GM13976 (cell line): ENCODE measurements around the gene NR2F2.

Experiments used
- DNase-seq: peaks from one replicate; pipeline ENCODE4 v3.0.0; 2012; ENCODE audit warnings: low spot score
- in situ Hi-C: fragments of 300-500 bp; cut with MboI; formaldehyde crosslinking; loops from one replicate; pipeline ENCODE4 v1.12.0; 2022; ENCODE audit warnings: low sequenced_read_pairs, mixed read lengths, inconsistent platforms; ENCODE audit not compliant: unreplicated experiment
- TF ChIP-seq, protein P1 (sequence below): IDR thresholded peaks from 2 replicates; pipeline ENCODE4 v1.5.1; 2012; ENCODE audit warnings: borderline replicate concordance, mild to moderate bottlenecking; ENCODE audit not compliant: insufficient read depth; ENCODE audit errors: extremely low read depth, missing control alignments, control extremely low read depth

NR2F2 gene

DNA sequence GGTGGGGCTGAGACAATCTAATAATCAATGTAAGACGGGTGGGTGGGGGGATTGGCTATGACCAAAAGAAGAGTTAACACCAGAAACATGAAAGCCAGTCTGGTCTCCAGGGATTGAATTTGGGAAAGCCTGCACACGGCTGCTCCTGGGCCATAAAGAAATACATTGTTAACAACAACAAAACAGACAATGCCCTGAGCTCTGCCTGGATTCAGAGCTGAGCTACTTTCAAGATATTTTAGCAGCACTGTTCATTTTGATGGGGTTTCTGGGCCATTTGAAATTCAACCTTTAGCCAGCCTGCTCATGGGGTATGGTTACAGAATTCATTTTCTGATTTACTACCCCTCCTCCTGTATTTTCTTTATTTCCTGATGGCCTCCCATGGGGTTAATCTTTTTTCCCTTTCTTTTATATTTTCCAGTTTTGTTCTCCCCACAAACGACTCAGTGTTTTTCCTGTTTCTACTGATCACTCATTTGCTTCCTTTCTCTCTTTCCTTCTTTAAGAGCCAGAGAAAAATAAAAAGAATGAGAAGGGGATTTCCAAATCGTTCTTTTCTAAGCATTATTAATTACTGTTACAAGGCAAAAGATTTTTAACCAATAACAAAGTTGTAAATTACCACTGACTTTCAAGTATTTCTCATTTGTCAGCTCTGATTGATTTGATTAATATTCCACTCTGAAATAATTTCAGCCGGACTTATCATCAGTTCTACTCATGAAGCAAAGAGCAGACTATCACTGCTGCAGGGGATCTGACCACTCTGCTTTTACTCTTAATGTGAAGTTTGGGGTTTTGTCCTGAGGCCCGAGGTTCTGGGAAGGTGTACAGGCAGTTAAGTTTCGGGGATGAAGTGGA is 19.6 kb downstream of the NR2F2 start:
- TF ChIP-seq, protein P1, sequence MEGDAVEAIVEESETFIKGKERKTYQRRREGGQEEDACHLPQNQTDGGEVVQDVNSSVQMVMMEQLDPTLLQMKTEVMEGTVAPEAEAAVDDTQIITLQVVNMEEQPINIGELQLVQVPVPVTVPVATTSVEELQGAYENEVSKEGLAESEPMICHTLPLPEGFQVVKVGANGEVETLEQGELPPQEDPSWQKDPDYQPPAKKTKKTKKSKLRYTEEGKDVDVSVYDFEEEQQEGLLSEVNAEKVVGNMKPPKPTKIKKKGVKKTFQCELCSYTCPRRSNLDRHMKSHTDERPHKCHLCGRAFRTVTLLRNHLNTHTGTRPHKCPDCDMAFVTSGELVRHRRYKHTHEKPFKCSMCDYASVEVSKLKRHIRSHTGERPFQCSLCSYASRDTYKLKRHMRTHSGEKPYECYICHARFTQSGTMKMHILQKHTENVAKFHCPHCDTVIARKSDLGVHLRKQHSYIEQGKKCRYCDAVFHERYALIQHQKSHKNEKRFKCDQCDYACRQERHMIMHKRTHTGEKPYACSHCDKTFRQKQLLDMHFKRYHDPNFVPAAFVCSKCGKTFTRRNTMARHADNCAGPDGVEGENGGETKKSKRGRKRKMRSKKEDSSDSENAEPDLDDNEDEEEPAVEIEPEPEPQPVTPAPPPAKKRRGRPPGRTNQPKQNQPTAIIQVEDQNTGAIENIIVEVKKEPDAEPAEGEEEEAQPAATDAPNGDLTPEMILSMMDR = no peak
- in situ Hi-C loops = loop anchor here (25.0 kb wide), 2 partner anchors 887 to 1088 kb away; no protein-coding TSS in a partner anchor
- no peak for DNase-seq

DNA sequence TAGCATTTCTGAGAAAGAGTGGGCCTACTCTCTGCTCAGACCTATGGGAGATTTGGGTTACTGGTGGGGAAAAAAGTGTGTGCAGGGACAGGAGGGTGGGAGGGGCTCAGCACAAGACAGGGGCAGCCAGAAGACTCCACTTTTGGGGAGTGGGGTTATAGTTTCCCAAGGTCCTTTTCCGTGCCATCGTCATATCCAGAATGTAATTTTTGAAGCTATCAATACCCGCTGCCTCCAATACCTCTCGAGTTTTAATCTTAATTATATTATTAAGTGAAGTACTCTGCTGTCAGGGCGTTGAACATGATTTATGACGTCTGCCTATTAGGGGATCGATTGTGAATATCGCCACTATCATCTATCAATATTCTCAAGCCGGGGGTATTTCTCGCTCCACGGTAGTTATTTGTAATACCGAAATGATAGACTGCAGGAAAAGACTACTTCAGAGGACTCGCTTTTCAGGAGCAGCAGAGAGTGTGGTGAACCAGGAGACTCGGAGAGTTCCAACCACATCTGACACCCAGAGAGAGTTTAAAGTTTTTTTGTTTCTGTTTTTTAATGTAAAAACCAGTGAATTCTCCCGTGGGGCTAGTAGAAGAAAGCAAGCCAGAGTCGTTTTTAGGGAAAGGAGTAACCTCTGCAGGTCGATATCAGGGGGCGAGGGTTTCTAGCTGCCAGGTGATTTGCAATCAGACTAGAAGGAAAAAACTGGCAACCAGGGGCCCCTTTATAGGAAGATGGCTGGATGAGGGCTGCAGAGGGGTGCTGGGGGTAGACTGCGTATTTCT is 20.6 kb downstream of the NR2F2 start:
- DNase-seq = no peak
- TF ChIP-seq, protein P1 = no peak
- in situ Hi-C loops = loop anchor here (25.0 kb wide), 1 partner anchor 886 kb away; no protein-coding TSS in a partner anchor

DNA sequence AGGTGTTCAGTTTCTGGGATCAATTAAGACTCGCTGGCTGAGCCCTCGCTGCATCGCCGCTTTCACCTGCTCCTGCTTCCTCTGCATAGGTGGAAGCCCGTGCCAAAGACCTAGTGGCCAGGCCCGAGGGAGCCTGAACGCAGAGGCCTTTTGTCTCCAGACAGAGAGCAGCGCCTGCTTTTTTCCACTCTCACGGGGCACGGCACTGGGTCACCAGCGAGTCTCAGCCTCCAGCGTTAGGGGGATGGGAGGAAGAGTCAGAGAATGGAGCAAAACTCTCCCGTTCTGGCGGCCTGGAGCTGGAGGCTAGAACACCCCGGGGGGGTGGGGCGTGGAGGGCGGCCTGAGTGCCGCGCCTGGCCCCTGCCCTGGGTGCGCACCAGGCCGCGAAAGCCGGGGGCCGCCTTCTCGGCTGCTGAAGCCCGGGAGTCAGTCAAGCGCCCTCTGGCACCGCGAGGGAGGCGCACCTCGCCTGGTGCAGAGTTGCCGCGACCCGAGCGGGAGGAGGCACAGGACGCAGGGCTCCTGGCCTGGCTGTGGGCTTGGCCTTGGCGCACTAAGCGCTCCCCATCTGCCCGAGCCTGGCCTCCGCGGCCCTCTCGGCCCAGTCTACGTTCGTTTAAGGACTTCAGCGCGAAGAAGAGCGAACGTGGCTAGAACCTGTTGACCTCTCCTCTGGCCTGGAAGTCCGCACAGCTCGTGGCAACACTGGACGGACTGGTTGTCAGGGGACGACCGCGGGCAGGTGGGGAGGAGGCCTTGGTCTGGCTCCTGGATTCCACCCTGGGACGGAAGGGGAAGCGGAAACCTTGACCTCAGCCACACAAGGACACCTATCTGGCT is 21.5 kb downstream of the NR2F2 start:
- DNase-seq = no peak
- in situ Hi-C loops = loop anchor here (25.0 kb wide), 1 partner anchor 885 kb away; no protein-coding TSS in a partner anchor
- TF ChIP-seq, protein P1 = no peak

DNA sequence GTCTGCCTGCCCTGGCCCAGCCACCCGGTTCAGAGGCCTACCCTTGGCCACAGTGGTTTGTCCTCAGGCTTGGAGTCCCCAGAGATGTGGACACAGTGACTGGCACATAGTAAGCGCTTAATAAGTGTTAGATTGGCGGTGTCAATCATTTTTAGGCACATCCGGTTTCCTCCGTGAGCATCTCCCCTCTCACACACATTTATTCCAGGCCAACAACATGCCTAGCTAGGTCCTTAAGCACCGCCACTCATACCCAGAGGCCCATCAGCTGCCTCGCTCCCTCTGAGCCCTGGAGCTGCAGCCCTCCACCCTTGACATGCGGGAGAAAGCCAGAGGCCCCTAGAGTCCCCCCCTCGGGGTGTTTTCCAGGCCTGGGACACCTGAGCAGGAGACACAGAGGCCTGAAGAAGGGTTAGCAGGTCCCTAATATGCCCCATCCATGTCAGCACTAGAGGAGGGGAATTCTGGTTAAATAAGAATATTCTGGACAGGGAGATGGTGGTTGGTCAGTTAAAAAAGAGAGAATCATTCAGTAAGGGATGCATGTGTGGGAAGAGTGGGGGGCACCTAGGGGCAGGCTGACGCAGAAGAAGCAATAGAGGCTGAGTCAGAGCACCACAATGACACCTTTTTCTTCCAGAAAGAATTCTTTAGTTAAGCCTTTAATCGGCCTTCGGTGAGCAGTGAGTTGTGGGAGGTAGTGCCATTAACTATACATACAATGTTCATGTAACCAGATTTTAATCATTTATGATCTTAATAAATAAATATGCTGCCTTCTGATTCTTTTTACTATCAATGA is 22.3 kb downstream of the NR2F2 start:
- in situ Hi-C loops = loop anchor here (25.0 kb wide), 1 partner anchor 884 kb away; no protein-coding TSS in a partner anchor
- no peak for DNase-seq
- TF ChIP-seq, protein P1 = no peak

DNA sequence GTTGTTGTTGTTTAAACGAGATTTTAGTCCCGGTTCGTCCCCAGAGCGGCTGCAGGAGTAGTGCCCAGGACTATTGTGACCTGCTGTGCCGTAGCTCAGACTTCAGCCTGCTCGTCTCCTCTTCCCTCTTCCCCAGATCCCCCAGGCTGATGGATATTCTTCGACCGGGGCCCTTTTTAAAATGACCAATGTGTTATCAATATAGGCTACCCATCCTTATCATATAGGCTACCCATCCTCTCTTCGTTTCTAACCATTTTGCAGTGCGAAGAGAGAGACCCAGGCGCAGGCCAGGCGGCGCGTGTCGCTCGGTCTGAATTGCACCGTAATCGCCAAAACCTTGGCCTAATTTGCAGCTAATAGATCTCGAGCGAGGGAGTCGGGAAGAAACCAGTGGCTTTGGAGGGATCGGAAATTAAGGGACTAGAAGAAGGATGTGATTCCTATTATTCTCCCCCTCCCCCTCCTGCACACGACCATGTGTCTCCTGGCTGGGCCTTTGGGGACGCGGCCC is 23.0 kb downstream of the NR2F2 start:
- no peak for DNase-seq
- in situ Hi-C loops = loop anchor here (25.0 kb wide), 1 partner anchor 884 kb away; no protein-coding TSS in a partner anchor
- TF ChIP-seq, protein P1 = no peak
